GM12878 (cell line): ENCODE data around the gene RASGRP3. TPM values are rescaled to one million over a fixed set of nuclear protein-coding genes. Genes with fewer than 3 reads are reported as not detected.

Experiments
- CBX3 ChIP-seq: fragments of 200-600 bp; sonication (generic); IDR thresholded peaks from 2 replicates; pipeline ENCODE4 v1.6.1; 2016; ENCODE audit warnings: low read depth, borderline replicate concordance
- CEBPB ChIP-seq, 2 experiments: fragments of 150-350 bp in 1 of 2; IDR thresholded peaks; 2 replicates each; pipeline ENCODE4 v1.6.1; 2012 to 2014; ENCODE audit warnings: low read depth in 2 of 2, low read length in 2 of 2, borderline replicate concordance in 1 of 2, inconsistent platforms in 1 of 2
- HDAC2 ChIP-seq: fragments of 200-600 bp; sonication (generic); IDR thresholded peaks from 2 replicates; pipeline ENCODE4 v1.6.1; 2017
- JUNB ChIP-seq: IDR thresholded peaks from 2 replicates; pipeline ENCODE4 v1.6.1; 2016; ENCODE audit warnings: antibody characterized with exemption, mild to moderate bottlenecking
- MEF2A ChIP-seq: IDR thresholded peaks from 2 replicates; pipeline ENCODE4 v1.6.1; 2011; ENCODE audit warnings: low read depth, mild to moderate bottlenecking, low read length, moderate library complexity; ENCODE audit not compliant: insufficient read depth
- MYB ChIP-seq: fragments of 150-350 bp; IDR thresholded peaks from 2 replicates; pipeline ENCODE4 v1.6.1; 2014; ENCODE audit warnings: mild to moderate bottlenecking, low read depth, low read length, borderline replicate concordance
- RB1 ChIP-seq: fragments of 450-650 bp; formaldehyde crosslinking; IDR thresholded peaks from 2 replicates; pipeline ENCODE4 v1.6.1; 2017; ENCODE audit warnings: mild to moderate bottlenecking, borderline replicate concordance
- SP1 ChIP-seq: IDR thresholded peaks from one replicate; pipeline ENCODE4 v1.6.1; 2011; ENCODE audit warnings: low read depth, low read length
- SUPT20H ChIP-seq: IDR thresholded peaks from 2 replicates; pipeline ENCODE4 v1.6.1; 2011; ENCODE audit warnings: low read depth, mild to moderate bottlenecking, low read length, moderate library complexity, borderline replicate concordance; ENCODE audit not compliant: control insufficient read depth
- YY1 ChIP-seq: IDR thresholded peaks from 2 replicates; pipeline ENCODE4 v1.6.1; 2011; ENCODE audit warnings: low read depth, mild to moderate bottlenecking, low read length
- polyA plus RNA-seq, 11 experiments: library from polyadenylated mRNA; depleted of rRNA in 4 of 11; unstranded in 6 of 11; stranded (reverse) in 5 of 11; fragments of >200 nt; fragmentation: Nextera tagmentation in 4 of 11; fragmentation: Illumina TruSeq in 1 of 11; extraction: Ambion mirVana in 4 of 11; extraction: Trizol in 1 of 11; gene quantifications; 1 replicate in 1 of 11; 2 replicates in 10 of 11; pipeline versions ENCODE4 v1.2.1 to v1.2.3, GENCODE V29; 2011 to 2016; ENCODE audit warnings: inconsistent platforms in 2 of 11, missing spikeins in 2 of 11, low read depth in 1 of 11
- total RNA-seq, 4 experiments: library from RNA; depleted of rRNA in 3 of 4; stranded (reverse); fragments of >200 nt in 3 of 4; fragmentation: Illumina TruSeq in 1 of 4; extraction: Trizol in 1 of 4; gene quantifications; 2 replicates each; pipeline versions ENCODE4 v1.2.1 to v1.2.3, GENCODE V29; 2013 to 2021
- TF ChIP-seq, protein P1 (sequence below): IDR thresholded peaks from 2 replicates; pipeline ENCODE4 v1.6.1; 2012; ENCODE audit warnings: low read depth, low read length, improper control_type of control experiment
- TF ChIP-seq, protein P2 (sequence below): fragments of 450-650 bp; IDR thresholded peaks from 2 replicates; pipeline ENCODE4 v1.6.1; 2017; ENCODE audit warnings: mild to moderate bottlenecking, moderate library complexity
- TF ChIP-seq, protein P3 (sequence below): fragments of 450-650 bp; formaldehyde crosslinking; IDR thresholded peaks from 2 replicates; pipeline ENCODE4 v1.5.0; 2022; ENCODE audit warnings: mild to moderate bottlenecking, missing genetic modification characterization
- TF ChIP-seq, protein P4 (sequence below): IDR thresholded peaks from 2 replicates; pipeline ENCODE4 v1.6.1; 2011; ENCODE audit warnings: borderline replicate concordance, low read depth, mild to moderate bottlenecking, moderate library complexity, low read length; ENCODE audit not compliant: insufficient read depth, poor library complexity, severe bottlenecking
- TF ChIP-seq, protein P5 (sequence below): IDR thresholded peaks from 2 replicates; pipeline ENCODE4 v1.6.1; 2011; ENCODE audit warnings: low read depth, mild to moderate bottlenecking, low read length, moderate library complexity, borderline replicate concordance; ENCODE audit errors: extremely low read depth
- TF ChIP-seq, protein P6 (sequence below): IDR thresholded peaks from 2 replicates; pipeline ENCODE4 v1.6.1; 2011; ENCODE audit warnings: mild to moderate bottlenecking, low read depth, low read length, moderate library complexity; ENCODE audit not compliant: insufficient replicate concordance

RASGRP3 gene
- total and polyA plus RNA-seq, 10 of the 15 experiments (the other 5 are each of a cell fraction or from before 2014, with no cell fraction given) = 31.6 to 106 (median 64.7) TPM

DNA sequence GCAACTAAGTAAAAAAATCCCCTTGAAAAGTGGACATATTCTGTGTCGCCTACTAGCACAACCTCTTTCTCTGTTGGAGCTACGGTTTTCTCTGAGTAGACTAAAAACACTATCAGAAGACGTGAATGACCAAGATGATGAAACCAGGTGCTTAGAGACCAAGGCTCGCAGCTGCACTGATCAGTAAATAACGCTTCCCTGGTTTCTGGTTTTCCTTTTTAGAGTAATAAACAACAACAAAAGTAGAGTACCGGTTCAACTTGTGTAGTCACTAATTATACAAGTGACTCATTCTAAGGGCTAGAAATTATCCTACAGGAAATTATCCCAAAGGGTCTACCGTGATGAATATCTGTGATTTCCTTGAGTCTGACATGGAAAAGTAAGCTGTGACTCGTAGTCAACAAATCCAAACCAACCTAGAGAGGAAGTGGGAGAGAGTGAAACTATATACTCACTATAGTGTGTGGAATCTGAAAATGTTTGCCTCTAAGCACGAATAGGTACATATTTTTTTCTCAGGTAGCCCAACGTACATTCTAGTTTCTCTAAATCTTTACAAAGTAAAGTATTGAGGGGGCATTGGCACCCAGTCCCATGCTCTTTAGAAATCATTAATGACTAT, 17.8 kb downstream of the RASGRP3 start (continued):
- TF ChIP-seq, protein P1, sequence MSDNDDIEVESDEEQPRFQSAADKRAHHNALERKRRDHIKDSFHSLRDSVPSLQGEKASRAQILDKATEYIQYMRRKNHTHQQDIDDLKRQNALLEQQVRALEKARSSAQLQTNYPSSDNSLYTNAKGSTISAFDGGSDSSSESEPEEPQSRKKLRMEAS = no peak
- TF ChIP-seq, protein P2, sequence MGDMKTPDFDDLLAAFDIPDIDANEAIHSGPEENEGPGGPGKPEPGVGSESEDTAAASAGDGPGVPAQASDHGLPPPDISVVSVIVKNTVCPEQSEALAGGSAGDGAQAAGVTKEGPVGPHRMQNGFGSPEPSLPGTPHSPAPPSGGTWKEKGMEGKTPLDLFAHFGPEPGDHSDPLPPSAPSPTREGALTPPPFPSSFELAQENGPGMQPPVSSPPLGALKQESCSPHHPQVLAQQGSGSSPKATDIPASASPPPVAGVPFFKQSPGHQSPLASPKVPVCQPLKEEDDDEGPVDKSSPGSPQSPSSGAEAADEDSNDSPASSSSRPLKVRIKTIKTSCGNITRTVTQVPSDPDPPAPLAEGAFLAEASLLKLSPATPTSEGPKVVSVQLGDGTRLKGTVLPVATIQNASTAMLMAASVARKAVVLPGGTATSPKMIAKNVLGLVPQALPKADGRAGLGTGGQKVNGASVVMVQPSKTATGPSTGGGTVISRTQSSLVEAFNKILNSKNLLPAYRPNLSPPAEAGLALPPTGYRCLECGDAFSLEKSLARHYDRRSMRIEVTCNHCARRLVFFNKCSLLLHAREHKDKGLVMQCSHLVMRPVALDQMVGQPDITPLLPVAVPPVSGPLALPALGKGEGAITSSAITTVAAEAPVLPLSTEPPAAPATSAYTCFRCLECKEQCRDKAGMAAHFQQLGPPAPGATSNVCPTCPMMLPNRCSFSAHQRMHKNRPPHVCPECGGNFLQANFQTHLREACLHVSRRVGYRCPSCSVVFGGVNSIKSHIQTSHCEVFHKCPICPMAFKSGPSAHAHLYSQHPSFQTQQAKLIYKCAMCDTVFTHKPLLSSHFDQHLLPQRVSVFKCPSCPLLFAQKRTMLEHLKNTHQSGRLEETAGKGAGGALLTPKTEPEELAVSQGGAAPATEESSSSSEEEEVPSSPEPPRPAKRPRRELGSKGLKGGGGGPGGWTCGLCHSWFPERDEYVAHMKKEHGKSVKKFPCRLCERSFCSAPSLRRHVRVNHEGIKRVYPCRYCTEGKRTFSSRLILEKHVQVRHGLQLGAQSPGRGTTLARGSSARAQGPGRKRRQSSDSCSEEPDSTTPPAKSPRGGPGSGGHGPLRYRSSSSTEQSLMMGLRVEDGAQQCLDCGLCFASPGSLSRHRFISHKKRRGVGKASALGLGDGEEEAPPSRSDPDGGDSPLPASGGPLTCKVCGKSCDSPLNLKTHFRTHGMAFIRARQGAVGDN = no peak
- TF ChIP-seq JUNB (peak; percentile 61), SP1 (no peak), RB1 (no peak), HDAC2 (no peak), MYB (no peak), SUPT20H (no peak), CBX3 (no peak), MEF2A (0 out of 2 replicates have a peak, but pooled peaks have one; percentile 26), YY1 (no peak), CEBPB (IDR thresholded peaks at IDR 0.05; ENCODE audit: borderline replicate concordance in 1 of 2, low read depth in 2 of 2, low read length in 2 of 2) (no peak; a peak in 1 of 4 replicates)
- TF ChIP-seq, protein P3, sequence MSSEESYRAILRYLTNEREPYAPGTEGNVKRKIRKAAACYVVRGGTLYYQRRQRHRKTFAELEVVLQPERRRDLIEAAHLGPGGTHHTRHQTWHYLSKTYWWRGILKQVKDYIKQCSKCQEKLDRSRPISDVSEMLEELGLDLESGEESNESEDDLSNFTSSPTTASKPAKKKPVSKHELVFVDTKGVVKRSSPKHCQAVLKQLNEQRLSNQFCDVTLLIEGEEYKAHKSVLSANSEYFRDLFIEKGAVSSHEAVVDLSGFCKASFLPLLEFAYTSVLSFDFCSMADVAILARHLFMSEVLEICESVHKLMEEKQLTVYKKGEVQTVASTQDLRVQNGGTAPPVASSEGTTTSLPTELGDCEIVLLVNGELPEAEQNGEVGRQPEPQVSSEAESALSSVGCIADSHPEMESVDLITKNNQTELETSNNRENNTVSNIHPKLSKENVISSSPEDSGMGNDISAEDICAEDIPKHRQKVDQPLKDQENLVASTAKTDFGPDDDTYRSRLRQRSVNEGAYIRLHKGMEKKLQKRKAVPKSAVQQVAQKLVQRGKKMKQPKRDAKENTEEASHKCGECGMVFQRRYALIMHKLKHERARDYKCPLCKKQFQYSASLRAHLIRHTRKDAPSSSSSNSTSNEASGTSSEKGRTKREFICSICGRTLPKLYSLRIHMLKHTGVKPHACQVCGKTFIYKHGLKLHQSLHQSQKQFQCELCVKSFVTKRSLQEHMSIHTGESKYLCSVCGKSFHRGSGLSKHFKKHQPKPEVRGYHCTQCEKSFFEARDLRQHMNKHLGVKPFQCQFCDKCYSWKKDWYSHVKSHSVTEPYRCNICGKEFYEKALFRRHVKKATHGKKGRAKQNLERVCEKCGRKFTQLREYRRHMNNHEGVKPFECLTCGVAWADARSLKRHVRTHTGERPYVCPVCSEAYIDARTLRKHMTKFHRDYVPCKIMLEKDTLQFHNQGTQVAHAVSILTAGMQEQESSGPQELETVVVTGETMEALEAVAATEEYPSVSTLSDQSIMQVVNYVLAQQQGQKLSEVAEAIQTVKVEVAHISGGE (CRISPR knock-in tag) = no peak
- TF ChIP-seq, protein P4, sequence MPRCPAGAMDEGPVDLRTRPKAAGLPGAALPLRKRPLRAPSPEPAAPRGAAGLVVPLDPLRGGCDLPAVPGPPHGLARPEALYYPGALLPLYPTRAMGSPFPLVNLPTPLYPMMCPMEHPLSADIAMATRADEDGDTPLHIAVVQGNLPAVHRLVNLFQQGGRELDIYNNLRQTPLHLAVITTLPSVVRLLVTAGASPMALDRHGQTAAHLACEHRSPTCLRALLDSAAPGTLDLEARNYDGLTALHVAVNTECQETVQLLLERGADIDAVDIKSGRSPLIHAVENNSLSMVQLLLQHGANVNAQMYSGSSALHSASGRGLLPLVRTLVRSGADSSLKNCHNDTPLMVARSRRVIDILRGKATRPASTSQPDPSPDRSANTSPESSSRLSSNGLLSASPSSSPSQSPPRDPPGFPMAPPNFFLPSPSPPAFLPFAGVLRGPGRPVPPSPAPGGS = no peak
- TF ChIP-seq, protein P5, sequence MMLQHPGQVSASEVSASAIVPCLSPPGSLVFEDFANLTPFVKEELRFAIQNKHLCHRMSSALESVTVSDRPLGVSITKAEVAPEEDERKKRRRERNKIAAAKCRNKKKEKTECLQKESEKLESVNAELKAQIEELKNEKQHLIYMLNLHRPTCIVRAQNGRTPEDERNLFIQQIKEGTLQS = no peak
- TF ChIP-seq, protein P6, sequence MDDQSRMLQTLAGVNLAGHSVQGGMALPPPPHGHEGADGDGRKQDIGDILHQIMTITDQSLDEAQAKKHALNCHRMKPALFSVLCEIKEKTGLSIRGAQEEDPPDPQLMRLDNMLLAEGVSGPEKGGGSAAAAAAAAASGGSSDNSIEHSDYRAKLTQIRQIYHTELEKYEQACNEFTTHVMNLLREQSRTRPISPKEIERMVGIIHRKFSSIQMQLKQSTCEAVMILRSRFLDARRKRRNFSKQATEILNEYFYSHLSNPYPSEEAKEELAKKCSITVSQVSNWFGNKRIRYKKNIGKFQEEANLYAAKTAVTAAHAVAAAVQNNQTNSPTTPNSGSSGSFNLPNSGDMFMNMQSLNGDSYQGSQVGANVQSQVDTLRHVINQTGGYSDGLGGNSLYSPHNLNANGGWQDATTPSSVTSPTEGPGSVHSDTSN = no peak
